KMS-11 (cell line): ENCODE data around the gene SPOUT1.
"Not testable (repeated sequence)": the region's sequence is repeated elsewhere in the genome, so short reads cannot be mapped to it uniquely, and the experiment has no call there.

ENCODE experiments used
- H2AFZ ChIP-seq: fragments of 200-600 bp; sonication (generic); 2 replicates; pipeline ENCODE4 v1.6.1; 2016; ENCODE audit warnings: antibody characterized with exemption, mixed run types, low read depth
- H3K27ac ChIP-seq: fragments of 200-600 bp; sonication (generic); 2 replicates; pipeline ENCODE4 v1.6.1; 2016; ENCODE audit warnings: mild to moderate bottlenecking, mixed run types
- H3K27me3 ChIP-seq: fragments of 200-600 bp; sonication (generic); 2 replicates; pipeline ENCODE4 v1.6.1; 2017; ENCODE audit warnings: mild to moderate bottlenecking, low read depth, mixed run types, moderate library complexity; ENCODE audit not compliant: insufficient read depth
- H3K36me3 ChIP-seq: fragments of 200-600 bp; sonication (generic); 2 replicates; pipeline ENCODE4 v1.6.1; 2017; ENCODE audit warnings: mild to moderate bottlenecking, mixed run types; ENCODE audit not compliant: insufficient read depth
- H3K4me1 ChIP-seq: fragments of 200-600 bp; sonication (generic); 2 replicates; pipeline ENCODE4 v1.6.1; 2016; ENCODE audit warnings: mild to moderate bottlenecking, low read depth, mixed run types; ENCODE audit not compliant: poor library complexity, severe bottlenecking
- H3K4me2 ChIP-seq: fragments of 200-600 bp; sonication (generic); 2 replicates; pipeline ENCODE4 v1.7.0; 2016; ENCODE audit warnings: mild to moderate bottlenecking, mixed run types
- H3K4me3 ChIP-seq: fragments of 200-600 bp; sonication (generic); IDR thresholded peaks from 2 replicates; pipeline ENCODE4 v1.6.1; 2017; ENCODE audit warnings: low read depth, low read length, mixed read lengths; ENCODE audit not compliant: insufficient read depth
- H3K79me2 ChIP-seq: fragments of 200-600 bp; sonication (generic); 2 replicates; pipeline ENCODE4 v1.6.1; 2016; ENCODE audit warnings: low read depth, mixed run types; ENCODE audit not compliant: insufficient read depth
- H3K9ac ChIP-seq: fragments of 200-600 bp; sonication (generic); 2 replicates; pipeline ENCODE4 v1.6.1; 2016; ENCODE audit warnings: mild to moderate bottlenecking, mixed run types
- H4K20me1 ChIP-seq: fragments of 200-600 bp; sonication (generic); 2 replicates; pipeline ENCODE4 v1.6.1; 2016; ENCODE audit warnings: mild to moderate bottlenecking, mixed run types; ENCODE audit not compliant: insufficient read depth
- CTCF ChIP-seq: fragments of 200-600 bp; sonication (generic); conservative IDR thresholded peaks from 2 replicates; pipeline ENCODE4 v1.6.1; 2017; ENCODE audit warnings: low read depth, mild to moderate bottlenecking, antibody characterized with exemption, low read length, moderate library complexity, mixed read lengths

The SPOUT1 gene

DNA sequence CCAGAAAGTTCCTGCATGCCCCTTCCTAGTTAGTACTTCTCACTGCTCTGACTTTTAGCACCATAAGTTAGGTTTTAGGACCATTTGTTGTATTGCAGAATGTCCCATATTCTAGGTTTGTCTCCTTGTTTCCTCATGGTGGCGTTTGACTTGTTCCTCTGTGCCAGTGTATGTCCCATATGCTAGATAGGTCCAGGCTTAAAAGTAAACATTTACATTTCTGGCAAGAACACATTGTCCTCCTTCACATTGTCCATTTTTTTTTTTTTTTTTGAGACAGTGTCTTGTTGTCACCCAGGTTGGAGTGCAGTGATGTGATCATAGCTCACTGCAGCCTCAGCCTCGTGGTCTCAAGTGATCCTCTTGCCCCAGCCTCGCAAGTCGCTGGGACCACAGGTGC is 27.1 kb downstream of the SPOUT1 start:
- Histone ChIP-seq H3K4me1 (no peaks in the 10 kb centered on the region), H3K27me3 (no peaks in the 10 kb centered on the region), H3K4me3 (no peak overlapping the region), H3K4me2 (no peak overlapping the region), H3K27ac (no peak overlapping the region), H4K20me1 (no peaks in the 10 kb centered on the region), H3K9ac (no peak overlapping the region), H3K36me3 (no peaks in the 10 kb centered on the region; the same call in 1 of the 2 replicates), H3K79me2 (no peaks in the 10 kb centered on the region), H2AFZ (no peak overlapping the region)
- TF ChIP-seq CTCF, result no peak

DNA sequence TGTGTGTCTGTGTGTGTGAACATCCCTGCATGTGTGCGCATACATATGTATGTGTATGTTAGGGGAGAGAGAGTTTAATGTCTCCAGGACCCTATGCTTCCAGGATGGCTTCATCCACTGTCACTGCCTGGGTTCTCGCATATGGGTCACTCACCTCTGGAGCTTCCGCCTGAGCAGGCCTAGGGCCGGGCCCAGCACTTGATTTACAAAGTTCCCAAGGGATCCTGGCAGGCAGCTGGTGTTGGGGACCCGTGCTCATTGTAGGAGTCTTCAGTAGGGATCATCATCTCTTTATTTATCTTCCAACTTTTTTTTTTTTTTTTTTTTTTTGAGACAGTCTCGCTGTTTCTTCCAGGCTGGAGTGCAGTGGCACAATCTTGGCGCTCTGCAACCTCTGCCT is 29.5 kb downstream of the SPOUT1 start:
- Histone ChIP-seq H4K20me1 (no peaks in the 10 kb centered on the region), H3K4me2 (no peak overlapping the region), H3K9ac (no peak overlapping the region), H2AFZ (no peak overlapping the region), H3K4me1 (no peaks in the 10 kb centered on the region), H3K4me3 (no peak overlapping the region), H3K27ac (no peak overlapping the region), H3K27me3 (no peaks in the 10 kb centered on the region), H3K79me2 (no peaks in the 10 kb centered on the region), H3K36me3 (no peaks in the 10 kb centered on the region; the same call in 1 of the 2 replicates)
- no peak for TF ChIP-seq CTCF

DNA sequence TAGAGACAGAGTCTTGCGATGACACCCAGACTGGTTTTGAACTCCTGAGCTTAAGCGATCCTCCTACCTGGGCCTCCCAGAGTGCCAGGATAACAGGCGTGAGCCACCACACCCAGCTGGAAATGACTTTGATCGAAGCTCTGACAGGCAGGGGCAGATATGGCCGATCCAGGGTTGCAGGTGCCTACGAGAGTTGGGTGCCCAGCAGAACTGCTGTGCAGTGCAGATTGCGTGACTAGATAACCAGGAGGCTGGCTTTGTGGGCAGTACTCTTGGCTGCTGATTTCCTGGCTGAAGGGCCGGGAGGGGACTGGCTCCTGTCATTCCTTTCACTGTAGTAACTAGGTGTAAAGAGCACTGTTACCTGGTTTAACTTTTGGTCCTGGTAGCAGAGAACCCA is 30.7 kb downstream of the SPOUT1 start:
- Histone ChIP-seq H3K36me3 (no peaks in the 10 kb centered on the region; the same call in 1 of the 2 replicates), H3K27me3 (no peaks in the 10 kb centered on the region), H3K79me2 (no peaks in the 10 kb centered on the region), H2AFZ (no peak overlapping the region), H3K4me2 (no peak overlapping the region), H3K4me3 (no peak overlapping the region), H3K4me1 (no peaks in the 10 kb centered on the region), H3K27ac (no peak overlapping the region), H3K9ac (no peak overlapping the region), H4K20me1 (no peaks in the 10 kb centered on the region)
- no peak for TF ChIP-seq CTCF

DNA sequence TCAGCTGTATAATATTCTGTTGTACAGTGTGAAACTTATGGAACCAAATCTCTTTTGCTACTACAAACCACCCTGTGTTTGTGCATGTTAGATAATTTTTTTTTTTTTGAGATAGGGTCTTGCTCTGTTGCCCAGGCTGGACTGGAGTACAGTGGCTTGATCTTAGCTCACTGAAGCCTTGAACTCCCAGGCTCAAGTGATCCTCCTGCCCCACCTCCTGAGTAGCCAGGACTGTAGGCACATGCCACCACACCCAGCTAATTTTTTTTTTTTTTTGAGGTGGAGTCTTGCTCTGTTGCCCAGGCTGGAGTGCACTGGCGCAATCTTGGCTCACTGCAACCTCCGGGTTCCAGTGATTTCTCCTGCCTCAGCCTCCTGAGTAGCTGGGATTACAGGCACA is 34.6 kb downstream of the SPOUT1 start:
- H2AFZ ChIP-seq, H3K9ac ChIP-seq, H3K27ac ChIP-seq, H3K4me3 ChIP-seq, H3K4me2 ChIP-seq, H3K4me1 ChIP-seq, H3K79me2 ChIP-seq, H4K20me1 ChIP-seq, H3K27me3 ChIP-seq, H3K36me3 ChIP-seq: not testable (repeated sequence)

- H3K27me3 ChIP-seq, result no peaks in the 10 kb centered on the region
- no peak overlapping the region for H2AFZ ChIP-seq
- TF ChIP-seq CTCF, result no peak
- peaks cover 7% of the 10 kb centered on the region for H3K4me1 ChIP-seq
- no peaks in the 10 kb centered on the region for H4K20me1 ChIP-seq
- no peaks in the 10 kb centered on the region; the same call in 1 of the 2 replicates for H3K36me3 ChIP-seq
- H3K4me3 ChIP-seq, result no peak overlapping the region
- peaks cover 3% of the 10 kb centered on the region; the same call in 1 of the 2 replicates for H3K79me2 ChIP-seq
- H3K9ac ChIP-seq, result no peak overlapping the region
- H3K4me2 ChIP-seq, result no peak overlapping the region
- no peak overlapping the region for H3K27ac ChIP-seq
These were observed 36.5 kb downstream of the SPOUT1 start for GRCh38 chr9:128792978-128793686.
